Islet of Langerhans (tissue), 1 donor: Measurements from ENCODE around the gene ADAMTS6.
"Not testable (repeated sequence)": the region's sequence is repeated elsewhere in the genome, so short reads cannot be mapped to it uniquely, and the experiment has no call there.

Experiments used
- FAIRE-seq: peaks from one replicate; lab custom pipeline; 2011; peaks lifted over from hg19 to GRCh38; lab: Jason Lieb, UNC

Gene ADAMTS6

GRCh38 chr5:65462139-65462705, 19.5 kb downstream of the ADAMTS6 start:
- no peak for FAIRE-seq

DNA sequence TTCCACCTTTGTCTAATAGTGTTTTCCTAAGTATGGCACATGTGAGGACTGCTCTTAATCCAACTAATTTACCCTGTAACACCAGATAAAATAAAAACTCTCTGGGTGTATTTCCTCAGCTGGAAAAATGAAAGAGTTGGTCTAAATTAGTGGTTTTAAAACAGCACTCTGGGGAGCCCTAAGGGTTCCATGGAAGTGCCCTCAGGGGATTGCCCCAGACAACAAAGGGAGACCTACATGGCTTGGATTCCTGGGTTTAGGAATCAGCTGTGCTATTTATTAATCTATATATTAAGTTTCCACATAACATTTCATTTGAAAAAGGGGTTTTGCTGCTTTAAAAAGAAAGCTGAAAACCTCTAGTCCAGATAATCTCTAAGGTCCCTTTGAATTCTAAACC, 20.2 kb downstream of the ADAMTS6 start:
- no peak for FAIRE-seq

GRCh38 chr5:65459995-65460394, 21.7 kb downstream of the ADAMTS6 start:
- no peak for FAIRE-seq

DNA sequence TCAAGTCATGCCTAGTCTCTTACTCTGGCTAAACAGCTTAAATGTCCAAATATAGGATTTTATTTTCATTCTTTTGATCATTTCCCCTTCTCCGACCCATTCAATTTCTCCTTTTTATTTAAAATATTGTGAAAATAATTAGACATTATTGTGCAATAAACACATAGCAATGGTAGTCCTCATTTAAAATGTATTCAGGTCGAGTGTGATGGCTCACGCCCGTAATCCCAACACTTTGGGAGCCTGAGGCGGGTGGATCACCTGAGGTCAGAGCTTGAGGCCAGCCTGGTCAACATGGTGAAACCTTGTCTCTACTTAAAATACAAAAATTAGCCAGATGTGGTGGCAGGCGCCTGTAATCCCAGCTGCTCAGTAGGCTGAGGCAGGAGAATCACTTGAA, 26.7 kb downstream of the ADAMTS6 start:
- FAIRE-seq: no peak

DNA sequence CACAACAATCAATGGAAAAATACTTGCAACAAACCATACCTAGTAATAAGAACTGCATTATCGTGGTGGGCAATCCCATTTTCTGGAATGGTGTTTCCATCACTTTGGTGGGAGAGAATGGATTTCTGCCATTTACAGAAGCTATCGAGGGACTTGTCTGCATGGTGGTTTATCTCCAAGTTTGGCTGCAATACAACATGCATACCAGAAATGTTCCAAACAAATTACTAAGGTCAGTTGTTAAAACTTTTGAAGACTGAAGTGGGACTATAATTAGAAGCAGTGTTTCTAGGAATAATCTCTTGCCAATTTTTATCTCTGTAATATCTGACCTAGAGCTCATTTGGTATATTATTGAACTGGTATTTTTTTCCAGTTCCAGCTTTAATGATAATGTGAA, 30.3 kb downstream of the ADAMTS6 start:
- FAIRE-seq: no peak

- FAIRE-seq: no peak
Observed at GRCh38 chr5:65446682-65447081, 35.0 kb downstream of the ADAMTS6 start.

- no peak for FAIRE-seq
Observed at GRCh38 chr5:65441800-65442199, 39.9 kb downstream of the ADAMTS6 start.

DNA sequence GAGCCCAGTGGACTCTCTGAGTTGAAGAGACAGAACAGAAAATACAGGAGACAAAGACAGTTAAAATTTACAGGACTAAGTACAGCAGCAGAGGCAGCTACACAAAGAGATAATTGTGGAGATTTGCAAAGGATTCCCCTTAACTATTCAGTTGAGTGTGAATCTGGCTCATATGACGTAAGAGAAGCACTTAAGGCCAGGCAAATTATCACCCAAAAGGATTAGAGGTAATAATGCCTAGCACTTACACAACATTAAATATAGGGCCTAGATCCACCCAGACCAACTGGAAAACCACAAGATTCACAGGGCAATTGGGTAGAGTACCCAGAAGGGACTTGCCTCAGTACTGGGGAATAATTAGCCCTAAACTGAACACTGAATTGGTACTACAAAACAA, 41.3 kb downstream of the ADAMTS6 start:
- no peak for FAIRE-seq

GRCh38 chr5:65434122-65434521, 47.6 kb downstream of the ADAMTS6 start:
- FAIRE-seq: no peak

GRCh38 chr5:65426656-65427055, 55.1 kb downstream of the ADAMTS6 start:
- no peak for FAIRE-seq

- FAIRE-seq: no peak
Observed at GRCh38 chr5:65423623-65424022, 58.1 kb downstream of the ADAMTS6 start.

DNA sequence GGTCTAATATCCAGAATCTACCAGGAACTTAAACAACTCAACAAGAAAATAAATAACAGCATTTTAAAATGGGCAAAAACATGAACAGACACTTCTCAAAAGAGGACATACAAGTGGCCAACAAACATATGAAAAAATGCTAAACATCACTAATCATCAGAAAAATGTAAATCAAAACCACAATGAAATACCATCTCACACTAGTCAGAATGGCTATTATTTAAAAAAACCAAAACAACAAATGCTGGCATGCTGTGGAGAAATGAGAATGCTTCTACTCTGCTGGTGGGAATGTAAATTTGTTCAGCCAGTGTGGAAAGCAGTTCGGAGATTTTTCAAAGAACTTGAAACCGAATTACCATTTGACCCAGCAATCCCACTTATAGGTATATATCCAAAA, 63.1 kb downstream of the ADAMTS6 start:
- no peak for FAIRE-seq

GRCh38 chr5:65413822-65414221, 67.9 kb downstream of the ADAMTS6 start:
- no peak for FAIRE-seq

GRCh38 chr5:65412842-65413241, 68.9 kb downstream of the ADAMTS6 start:
- no peak for FAIRE-seq

- FAIRE-seq: no peak
Observed at GRCh38 chr5:65411356-65411755, 70.4 kb downstream of the ADAMTS6 start.

GRCh38 chr5:65395526-65396155, 86.1 kb downstream of the ADAMTS6 start:
- FAIRE-seq: no peak

DNA sequence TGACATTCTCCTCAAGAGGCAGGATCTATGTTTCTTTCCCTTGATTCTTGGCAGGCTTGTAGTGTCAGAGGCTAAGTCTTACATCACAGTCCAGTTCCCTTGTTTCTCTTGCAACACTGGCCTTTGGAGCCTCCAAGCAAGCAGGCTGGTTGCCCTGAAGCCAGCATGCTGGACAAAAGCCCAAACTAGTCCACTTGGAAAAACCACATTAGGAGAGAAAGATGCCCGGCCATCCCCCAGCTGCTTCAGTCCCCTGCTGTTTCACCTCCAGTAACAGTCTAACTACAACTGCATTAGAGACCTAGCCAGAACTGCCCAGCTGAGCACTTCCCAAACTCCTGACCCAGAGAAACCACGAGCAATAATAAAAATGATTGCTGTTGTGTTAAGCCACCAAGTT, 87.6 kb downstream of the ADAMTS6 start:
- FAIRE-seq: no peak

DNA sequence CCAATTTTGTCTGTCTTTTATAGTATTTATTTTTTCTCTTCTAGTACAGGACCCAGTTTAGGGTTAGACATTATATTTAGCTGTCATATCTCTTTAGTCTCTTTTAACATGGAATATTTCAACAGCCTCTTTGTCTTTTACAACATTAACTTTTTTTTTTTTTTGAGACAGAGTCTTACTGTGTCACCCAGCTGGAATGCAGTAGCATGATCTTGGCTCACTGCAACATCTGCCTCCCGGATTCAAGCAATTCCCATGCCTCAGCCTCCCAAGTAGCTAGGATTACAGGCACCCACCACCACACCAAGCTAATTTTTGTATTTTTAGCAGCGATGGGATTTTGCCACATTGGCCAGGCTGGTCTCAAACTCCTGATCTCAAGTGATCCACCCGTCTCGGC, 90.1 kb downstream of the ADAMTS6 start:
- no peak for FAIRE-seq

DNA sequence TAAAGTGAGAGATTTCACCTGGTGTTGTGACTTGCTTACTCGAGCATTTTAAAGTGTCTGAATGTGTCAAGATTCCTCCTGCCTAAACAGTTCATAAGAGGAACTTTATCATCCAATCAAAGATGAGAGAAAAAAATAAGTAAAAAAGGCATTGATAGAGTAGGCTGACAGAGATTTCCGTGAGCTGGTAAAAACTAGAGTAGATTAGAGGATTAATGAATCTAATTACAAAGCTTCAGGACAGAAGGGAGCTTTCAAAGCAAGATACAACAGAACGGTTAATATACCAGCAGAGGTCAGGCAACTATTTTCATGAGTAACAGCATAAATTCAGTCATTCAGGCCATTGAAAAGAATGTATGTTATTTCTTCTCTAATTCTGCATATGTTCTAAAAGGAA, 91.5 kb downstream of the ADAMTS6 start:
- no peak for FAIRE-seq

GRCh38 chr5:65383859-65384258, 97.9 kb downstream of the ADAMTS6 start:
- no peak for FAIRE-seq

- FAIRE-seq: no peak
Observed at GRCh38 chr5:65382582-65382981, 99.1 kb downstream of the ADAMTS6 start.

- not testable (repeated sequence) for FAIRE-seq
Observed at GRCh38 chr5:65370505-65370904, 111.2 kb downstream of the ADAMTS6 start.

- no peak for FAIRE-seq
Observed at GRCh38 chr5:65366655-65367054, 115.1 kb downstream of the ADAMTS6 start.

DNA sequence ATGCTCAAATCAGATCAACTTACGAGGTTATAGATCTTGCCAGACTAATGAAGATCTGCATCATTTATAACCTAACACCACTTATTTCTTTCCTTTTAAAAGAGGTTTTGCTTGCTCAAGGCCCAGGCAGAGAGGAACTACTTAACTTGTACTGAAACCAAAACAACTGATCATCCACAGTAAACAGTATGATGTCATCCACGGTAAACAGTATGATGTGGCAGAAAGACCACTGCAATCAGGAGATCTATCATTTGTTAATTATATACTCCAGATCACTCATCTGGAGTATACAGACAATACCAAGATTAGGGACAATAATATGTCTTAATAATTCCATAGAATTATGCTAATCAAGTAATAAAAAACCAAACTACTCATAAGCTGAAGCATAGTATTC, 116.8 kb downstream of the ADAMTS6 start:
- no peak for FAIRE-seq

- no peak for FAIRE-seq
Observed at GRCh38 chr5:65363499-65363898, 118.2 kb downstream of the ADAMTS6 start.
